Inferior parietal cortex (tissue), 1 donor: Measurements from ENCODE around the gene ZNF609.
"Not testable (repeated sequence)": the region's sequence is repeated elsewhere in the genome, so short reads cannot be mapped to it uniquely, and the experiment has no call there.

ENCODE experiments used
- DNase-seq: peaks from one replicate; pipeline ENCODE4 v3.0.0-alpha.2; 2016; ENCODE audit errors: extremely low spot score

Gene ZNF609

DNA sequence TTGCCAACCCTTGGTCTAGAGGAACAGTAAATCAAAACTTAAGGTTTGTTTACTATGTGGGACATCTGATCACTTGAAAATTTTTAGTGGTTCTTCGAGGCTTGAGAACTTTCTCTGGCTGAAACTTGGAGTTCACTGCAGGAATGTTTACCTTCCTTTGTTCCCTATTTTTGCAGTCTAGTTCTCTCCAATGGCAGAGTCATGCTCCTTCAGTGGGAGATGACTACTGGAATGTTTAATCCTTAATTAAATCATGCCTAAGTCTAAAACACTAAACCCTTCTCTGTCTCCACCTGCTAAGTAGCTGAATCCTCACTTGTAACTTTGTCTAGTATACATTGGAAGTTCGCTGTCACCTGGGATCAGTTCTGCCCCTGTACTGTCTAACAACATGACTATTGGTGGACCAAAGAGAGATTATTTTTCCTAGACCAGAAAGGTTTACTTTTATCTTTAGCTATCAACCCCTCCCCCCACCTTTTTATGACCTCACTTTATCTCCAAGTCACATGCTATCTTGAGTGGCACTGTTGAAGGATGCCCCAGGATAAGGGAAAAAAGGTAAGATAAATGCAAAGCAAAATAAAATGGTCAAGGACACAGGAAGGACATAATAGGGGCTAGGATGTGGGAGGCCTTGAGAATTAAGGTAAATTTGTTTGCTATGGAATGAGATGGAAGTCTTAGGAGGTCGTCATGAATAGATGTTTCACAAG, 1.2 kb upstream of the ZNF609 start:
- DNase-seq = no peak

GRCh38 chr15:64460724-64461720, 644 bp downstream of the ZNF609 start:
- peak; percentile 75 for DNase-seq

DNA sequence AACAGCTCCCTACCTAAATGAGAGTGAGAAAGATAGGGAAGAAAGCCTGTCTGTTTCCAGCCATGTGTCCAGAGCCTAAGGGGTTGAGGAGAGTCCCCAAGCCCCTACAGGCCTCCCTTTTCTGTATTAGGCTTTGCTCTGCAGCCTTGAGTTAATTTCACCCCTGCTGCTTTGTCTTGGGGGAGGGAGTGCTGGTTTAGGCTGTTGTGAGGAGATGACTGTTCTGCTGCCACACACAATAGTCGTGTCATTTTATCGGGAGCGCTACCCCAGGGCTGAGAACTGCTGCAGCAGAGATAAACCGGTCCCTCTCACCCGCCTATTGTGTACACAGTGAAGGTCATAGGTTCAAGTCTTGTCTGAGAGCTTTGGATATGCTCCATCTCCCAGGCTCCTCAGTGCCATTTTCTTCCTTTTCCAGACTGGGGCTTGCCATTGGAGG, 1.4 kb downstream of the ZNF609 start:
- peak; percentile 67 for DNase-seq

DNA sequence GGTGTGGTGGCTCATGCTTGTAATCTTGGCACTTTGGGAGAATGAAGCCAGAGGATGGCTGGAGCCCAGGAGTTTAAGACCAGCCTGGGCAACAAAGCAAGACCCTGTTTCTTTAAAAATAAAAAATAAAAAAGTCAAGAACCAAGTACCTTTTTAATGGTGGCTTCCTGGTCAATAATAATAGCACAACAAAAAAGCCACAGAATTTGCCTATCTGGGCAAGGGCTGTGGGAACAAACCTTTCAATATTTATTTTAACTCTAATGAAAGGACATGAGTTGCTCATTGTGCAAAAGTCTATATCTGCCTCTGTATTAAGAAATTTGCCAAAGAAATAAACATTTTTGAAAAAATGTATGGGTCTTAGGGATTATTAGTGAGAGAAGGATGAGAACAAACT, 2.1 kb downstream of the ZNF609 start:
- DNase-seq = no peak

DNA sequence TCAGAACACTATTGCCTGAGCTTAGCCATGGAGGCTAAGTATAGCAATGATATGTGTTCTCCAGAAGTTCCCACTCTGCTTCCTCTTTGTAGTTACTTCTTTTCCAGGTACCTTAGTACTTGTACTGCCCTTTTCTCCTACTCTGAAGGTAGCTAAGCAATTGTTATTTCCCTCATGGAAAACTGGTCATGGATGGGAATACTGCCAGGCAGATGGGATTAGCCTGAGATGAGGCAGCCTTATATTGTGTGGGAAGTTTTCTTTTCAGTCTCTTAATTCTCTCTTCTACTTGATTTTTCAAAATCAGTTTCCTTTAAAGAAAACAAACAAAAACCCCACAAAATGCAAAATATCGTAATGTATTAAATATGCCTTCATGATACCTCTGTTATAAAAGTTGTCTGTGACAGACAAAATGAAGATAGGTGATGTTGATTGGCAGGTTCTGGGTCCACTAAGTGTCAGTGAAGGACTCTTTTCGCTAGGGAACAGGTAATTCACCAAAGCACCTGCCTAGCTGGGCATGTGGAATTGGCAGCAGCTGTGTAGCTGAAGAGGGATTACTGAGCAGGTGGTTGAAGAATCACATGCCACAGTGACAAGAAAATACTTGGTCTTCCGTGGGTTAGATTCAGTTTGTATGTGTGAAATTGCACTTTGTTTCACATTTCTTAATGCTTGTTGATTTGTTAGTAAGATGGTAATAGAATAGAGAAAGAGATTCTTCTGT, 4.1 kb downstream of the ZNF609 start:
- no peak for DNase-seq

DNA sequence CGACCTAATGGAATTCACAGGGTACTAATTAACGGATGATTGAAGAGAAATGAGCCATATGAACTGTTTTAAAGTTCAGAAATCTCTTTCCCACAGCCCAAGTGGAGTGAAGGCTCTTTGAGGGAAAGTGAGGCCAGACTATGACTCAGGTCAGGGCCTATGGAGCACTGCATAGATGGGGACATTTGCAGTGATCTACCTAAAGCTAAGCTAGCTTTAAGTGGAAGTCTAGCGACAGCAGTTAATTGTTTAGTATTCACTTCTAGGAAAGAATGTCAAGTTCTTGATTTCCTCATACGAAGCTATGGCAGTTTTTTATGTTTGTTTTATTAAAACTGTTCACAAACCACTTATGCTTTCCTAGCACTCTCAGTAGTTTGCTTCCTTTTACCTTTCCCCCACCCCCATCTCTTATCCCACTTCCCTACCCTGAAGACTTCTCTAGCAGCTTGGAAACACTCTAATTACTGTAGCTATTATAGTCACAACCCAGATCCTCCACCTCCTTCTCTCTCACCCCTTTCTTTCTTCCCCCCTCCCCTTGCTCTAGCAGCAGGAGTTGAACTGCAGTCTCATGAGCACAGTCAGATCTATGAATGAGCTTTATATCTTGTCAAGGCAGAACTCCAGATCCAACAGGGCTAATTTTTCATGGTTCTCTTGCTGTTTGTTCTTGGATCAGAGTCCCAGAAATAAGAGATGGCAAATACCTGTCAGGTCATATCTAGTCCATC, 6.2 kb downstream of the ZNF609 start:
- no peak for DNase-seq

GRCh38 chr15:64472161-64472560, 11.8 kb downstream of the ZNF609 start:
- DNase-seq = no peak

DNA sequence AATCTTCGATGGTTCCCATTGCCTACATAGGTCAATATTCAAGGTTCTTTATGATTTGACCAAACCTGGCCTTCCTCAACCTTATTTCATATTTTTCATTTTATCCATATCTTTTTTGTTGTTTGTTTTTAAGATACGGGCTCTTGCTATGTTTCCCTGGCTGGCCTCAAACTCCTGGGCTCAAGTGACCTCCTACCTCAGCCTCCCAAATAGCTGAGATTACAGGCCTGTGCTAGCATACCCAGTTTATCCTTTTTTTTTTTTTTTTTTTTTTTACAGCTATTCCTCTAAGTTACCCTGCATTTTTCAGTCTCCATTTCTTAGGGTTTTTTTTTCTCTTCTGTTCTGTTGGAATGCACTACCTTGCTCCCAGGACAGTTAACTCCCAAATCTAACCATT, 14.5 kb downstream of the ZNF609 start:
- no peak for DNase-seq

DNA sequence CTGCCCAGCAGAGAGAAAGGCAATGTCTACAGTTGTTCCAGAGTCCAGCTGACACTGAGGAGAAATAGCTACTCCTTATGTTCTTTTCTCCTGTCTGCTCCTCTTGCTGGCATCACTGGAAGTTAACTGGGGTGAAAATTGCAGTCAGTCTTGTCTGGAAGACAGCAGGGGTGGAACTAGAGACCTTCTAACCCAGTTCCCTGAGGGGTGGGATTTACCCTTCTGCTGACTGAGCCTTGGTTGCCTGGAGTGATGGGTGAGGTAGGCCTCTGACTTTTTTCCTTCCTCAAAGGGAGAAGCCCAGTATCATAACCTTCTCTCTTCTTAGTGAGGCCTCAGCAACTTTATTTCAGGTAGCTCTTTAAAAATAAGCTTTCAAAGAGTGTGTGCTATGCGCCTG, 16.2 kb downstream of the ZNF609 start:
- no peak for DNase-seq

DNA sequence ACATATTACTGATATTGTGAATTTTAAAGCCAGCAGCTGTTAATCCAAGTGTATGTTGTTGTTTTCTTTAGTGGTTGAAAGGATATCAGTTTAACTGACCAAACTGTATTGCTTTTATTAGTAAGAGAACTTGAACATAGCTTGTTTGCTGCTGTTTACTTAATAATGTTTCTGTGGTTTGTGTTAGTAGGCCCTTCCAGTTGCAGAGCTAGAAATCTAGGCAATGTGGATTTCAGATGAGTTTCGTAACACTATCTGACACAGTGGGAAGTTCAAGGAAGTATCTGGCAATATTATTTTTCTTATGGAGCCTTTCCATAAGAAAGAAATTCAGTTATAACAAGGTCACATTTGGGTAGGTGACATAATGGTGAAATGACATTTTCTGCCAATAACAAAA, 18.5 kb downstream of the ZNF609 start:
- DNase-seq = no peak

GRCh38 chr15:64480891-64481290, 20.5 kb downstream of the ZNF609 start:
- DNase-seq = no peak

DNA sequence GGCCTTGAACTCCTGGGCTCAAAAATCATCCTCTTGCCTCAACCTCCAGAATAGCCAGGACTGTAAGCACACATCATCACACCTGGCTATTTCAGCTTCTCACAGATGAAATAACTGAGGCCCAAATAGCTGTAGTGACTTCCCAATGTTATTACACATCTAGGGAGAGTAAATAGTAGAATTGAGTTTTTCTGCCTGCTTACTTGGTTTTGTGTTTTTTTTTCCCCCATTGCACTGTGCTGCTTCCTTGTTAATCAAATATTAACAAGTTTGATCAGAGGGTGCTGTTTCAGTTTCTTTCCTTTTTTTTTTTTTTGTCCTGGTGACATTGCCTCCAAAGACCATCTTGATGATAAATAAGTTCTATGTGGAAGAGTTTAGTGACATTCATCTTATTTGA, 23.4 kb downstream of the ZNF609 start:
- no peak for DNase-seq

DNA sequence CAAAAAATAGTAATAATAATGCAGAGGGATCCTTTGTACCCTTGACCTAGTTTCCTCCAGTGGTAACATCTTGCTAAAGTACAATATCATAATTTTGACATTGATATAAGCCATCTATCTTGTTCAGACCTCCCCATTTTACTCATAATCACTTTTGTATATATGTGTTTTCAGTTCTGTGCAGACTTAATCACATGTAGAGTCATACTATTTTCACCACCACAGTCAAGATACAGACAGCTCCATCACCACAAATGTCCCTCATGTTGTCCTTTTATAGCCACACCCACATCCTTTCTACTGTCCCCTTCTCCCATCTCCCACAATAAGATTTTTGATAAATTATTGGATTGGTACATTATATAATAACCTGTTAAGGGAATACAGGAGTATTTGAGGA, 25.4 kb downstream of the ZNF609 start:
- DNase-seq = no peak

GRCh38 chr15:64490598-64491259, 30.4 kb downstream of the ZNF609 start:
- DNase-seq = no peak

DNA sequence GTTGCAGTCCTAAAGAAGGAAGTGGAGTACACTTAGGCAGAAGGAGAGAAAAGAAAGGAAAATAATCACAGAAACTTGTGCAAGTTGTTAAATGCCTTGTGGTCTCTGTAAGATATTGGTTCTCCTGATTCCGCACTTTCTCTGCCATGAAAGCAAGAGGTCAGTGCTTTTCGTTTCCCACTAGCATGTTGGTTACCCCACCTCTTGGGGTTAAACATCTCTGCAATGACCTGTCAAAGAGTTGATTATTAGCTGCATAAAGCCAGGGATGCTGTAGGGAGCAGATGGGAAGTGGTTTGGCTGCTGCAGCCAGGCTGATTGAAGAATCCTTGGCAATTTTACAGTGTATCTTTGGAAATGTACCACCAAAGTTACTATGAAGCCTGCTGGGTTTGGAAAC, 33.3 kb downstream of the ZNF609 start:
- no peak for DNase-seq

GRCh38 chr15:64495968-64496367, 35.6 kb downstream of the ZNF609 start:
- DNase-seq = not testable (repeated sequence)

DNA sequence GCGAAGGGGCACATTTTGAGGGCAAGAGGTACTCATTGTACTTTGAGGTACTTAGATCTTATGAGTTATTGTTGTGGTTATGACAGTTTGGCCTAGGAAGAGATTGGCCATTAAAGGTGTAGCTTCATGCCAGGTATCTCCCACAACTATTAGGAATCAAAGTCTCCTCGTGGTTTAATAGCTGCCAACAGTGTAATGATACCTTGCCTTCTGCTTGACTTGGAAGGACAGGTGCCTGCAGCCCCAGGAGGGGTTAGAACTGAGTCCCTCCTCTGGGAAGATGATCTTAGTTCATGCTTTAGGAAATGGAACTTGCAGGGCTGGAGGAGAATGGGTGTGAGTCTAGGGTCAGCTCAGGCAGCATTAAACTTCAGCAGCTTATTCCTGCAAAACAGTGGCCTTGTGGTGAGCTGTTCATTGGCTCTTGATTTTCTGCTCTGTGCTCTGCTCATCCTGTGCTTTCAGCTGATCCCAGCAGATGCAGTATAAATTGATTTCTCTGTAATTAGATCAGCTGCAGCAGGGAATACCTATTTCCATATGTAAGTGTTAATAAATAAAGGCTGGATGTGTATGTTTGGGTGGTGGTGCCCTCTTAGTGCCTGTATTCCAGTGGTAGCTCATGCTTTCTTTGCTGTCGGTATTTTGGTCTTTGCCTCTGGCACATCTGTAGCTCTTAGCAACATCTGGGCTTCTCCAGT, 40.5 kb downstream of the ZNF609 start:
- DNase-seq = no peak

GRCh38 chr15:64501396-64501715, 41.0 kb downstream of the ZNF609 start:
- DNase-seq = no peak

- no peak for DNase-seq
These were observed 41.8 kb downstream of the ZNF609 start for GRCh38 chr15:64502151-64502550.

- no peak for DNase-seq
These were observed 42.2 kb downstream of the ZNF609 start for GRCh38 chr15:64502551-64502950.
